ENCODE results near the gene TMEM178B.
"Not testable (repeated sequence)": the region's sequence is repeated elsewhere in the genome, so short reads cannot be mapped to it uniquely, and the experiment has no call there.

The TMEM178B gene

DNA sequence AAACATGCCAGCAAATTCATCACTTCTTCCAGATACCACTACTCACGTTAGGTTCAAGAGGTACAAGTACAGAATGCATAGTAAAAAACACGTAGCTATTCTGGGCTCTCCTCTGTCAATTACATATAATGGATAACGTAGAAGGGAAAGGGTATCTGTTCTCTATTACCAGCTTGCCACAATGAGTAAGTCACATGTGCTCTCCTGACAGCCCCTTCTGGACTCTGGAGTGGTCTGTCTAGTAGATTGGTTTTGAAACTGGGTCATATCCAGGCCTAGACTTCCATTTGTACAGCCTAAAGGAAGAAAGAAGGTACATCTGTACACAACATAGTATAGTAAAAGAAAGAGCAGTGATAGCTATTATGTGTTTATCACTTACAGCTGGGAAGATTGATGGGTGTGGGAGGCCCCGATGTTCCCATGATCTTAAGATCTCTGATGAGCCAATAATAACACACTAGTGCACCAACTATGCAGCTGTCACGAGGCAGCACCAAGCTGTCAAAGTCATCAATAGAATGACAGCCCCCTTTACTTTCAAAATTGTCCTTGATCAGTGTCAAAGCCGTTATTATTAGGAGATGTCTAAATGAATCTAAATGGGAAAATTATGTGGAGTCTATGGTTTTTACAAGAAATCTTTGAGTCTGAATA, 315.4 kb downstream of the TMEM178B start:
- no peak for DNase-seq (ENCODE audit: low read depth)

DNA sequence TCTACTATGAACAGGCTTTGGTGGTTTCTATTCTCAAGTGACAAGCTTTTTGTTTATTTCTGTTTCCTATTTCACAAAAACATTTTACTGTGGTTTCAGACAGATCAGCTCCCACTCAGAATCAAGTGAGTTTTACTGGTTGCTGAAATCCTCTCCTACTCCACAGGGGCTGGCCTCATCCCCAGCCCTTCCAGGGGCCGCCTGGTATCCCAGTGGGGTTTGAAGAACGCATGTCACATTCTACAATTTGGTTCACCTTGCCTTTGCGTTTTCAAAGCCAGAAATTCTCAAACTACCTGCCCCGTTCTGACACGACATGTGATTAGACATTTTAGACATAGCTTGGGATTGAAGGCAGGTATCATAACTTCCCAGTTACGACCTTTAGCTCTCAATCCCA, 316.5 kb downstream of the TMEM178B start:
- DNase-seq (ENCODE audit: low read depth) = no peak

DNA sequence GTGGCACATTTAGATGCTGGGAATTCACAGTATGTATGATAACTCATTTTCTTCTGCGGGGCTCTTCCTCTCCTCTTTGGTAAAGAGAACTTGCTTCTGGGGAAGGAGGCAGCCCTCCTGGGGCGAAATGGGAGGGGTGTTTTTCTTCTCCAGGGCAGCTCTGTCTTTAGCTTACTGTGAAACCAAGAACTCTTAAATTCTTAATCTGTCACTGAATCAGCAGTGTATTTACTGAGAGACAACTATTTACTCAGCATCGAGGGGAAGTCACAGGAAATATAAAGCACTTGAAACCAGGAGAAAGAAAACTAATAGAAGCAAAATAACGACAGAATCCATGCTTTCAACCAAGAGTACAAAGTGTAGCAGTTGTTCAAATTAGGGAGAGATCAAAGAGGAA, 319.2 kb downstream of the TMEM178B start:
- no peak for DNase-seq (ENCODE audit: low read depth)

GRCh38 chr7:141397236-141398163, 323.6 kb downstream of the TMEM178B start:
- no peak for DNase-seq (ENCODE audit: low read depth)

- no peak for DNase-seq (ENCODE audit: low read depth)
Measured at GRCh38 chr7:141400356-141400755, 326.5 kb downstream of the TMEM178B start.

DNA sequence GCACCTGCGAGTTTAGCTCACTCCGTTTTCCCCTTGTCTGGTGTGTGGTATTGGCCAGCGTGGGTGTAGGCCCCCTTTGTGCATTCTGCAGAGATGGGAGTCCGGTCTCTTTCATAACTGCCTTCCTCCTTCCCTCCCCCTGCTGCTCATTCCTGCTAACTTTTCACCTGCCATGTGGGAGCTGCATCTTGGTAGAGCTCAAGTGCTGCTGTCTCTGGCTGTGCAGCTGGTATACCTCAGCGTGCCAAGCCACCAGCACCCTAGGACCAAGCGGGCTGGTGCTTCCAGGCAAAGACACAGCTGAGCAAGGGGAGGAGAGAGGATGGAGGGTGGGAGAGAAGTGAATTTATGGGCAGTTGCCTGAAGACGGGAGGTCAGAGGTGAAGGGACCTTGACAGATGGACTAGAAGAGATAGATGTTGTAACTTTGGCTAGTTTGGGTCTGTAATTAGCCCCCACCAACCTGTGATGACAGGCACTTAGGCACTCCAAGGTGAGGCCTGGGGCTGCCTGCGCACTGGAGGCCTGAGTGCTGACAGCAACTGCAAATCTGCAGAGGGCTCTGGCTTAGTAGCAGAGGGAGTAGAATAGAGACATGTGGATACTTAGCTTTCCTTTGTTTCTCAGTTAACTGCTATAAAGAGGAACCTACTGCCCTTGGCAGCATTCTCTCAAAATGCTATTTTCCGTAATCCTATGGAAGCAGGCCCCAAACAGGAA, 328.6 kb downstream of the TMEM178B start:
- no peak for DNase-seq (ENCODE audit: low read depth)

DNA sequence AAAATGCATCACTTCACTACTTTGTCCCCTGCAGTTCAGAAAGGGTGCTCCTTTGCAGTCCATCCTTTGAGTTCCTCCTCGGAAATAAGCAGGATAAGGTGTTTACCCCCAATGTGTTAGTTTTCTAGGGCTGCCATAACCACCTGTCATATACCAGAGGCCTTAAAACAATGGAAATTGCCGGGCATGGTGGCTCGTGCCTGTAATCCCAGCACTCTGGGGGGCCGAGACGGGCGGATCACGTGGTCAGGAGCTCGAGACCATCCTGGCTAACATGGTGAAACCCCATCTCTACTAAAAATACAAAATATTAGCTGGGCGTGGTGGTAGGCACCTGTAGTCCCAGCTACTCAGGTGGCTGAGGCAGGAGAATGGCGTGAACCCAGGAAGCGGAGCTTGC, 330.0 kb downstream of the TMEM178B start:
- not testable (repeated sequence) for DNase-seq (ENCODE audit: low read depth)

GRCh38 chr7:141406347-141406746, 332.5 kb downstream of the TMEM178B start:
- no peak for DNase-seq (ENCODE audit: low read depth)

DNA sequence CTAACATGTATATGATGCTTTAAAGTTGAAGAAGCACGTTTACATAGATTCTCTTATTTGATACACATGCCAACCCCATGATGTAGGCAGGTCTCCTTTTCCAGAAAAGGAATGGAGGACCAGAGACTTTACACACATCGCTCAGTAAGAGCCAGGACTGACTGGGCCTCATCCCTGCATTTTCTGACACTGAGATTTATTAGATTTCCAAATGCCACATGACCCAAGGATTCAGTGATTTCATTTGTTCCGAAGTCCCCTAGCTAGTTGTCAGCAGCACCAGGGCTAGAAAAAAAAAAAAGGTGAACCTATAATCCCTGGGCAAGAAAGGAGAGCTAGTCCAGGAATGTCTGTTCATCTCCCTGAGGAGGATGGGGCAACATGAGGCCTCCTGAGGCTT, 334.0 kb downstream of the TMEM178B start:
- DNase-seq (ENCODE audit: low read depth) = no peak

GRCh38 chr7:141408440-141408839, 334.6 kb downstream of the TMEM178B start:
- no peak for DNase-seq (ENCODE audit: low read depth)

DNA sequence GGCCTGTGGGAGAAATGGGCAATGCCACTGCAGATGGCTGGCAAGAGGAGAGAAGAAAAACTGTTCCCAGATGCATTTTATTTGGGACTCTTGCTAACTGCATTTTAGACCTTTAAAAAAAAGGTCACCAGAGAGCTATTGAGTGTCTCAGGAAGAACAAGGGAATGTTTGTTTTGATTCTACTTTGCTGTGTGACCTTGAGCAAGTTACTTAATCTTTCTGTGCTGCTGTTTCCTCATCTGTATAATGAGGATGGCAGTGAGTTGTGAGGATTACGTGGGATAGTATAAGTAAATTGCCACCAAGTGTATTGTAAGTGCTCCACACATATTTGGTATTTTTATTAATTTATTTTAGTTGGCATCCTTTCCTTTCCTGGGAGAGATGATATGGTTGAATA, 335.4 kb downstream of the TMEM178B start:
- no peak for DNase-seq (ENCODE audit: low read depth)

- no peak for DNase-seq (ENCODE audit: low read depth)
Measured at GRCh38 chr7:141409801-141410329, 336.0 kb downstream of the TMEM178B start.

- DNase-seq (ENCODE audit: low read depth) = no peak
Measured at GRCh38 chr7:141410353-141411000, 336.6 kb downstream of the TMEM178B start.

- DNase-seq (ENCODE audit: low read depth) = no peak
Measured at GRCh38 chr7:141411133-141411532, 337.3 kb downstream of the TMEM178B start.

GRCh38 chr7:141415999-141416398, 342.1 kb downstream of the TMEM178B start:
- DNase-seq (ENCODE audit: low read depth) = no peak

- no peak for DNase-seq (ENCODE audit: low read depth)
Measured at GRCh38 chr7:141416650-141417270, 342.9 kb downstream of the TMEM178B start.

DNA sequence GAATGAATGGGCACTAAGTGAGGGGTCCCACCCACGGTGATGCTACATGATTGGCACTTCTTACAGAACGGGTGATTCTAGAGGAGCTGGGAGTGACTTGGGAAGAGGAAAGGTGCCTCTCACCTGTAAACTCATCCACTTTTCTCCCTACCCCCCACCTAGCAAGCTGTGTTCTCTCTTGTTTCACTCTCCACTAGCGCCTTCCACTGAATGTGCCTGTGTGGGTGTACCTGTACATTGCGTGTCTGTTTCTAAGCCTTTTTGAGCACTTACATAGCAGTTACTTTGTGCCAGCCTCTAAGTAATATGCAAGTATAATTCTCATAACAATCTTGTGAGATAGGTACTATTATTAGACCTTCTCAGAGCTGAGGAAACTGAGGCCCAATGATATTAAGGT, 343.6 kb downstream of the TMEM178B start:
- no peak for DNase-seq (ENCODE audit: low read depth)

DNA sequence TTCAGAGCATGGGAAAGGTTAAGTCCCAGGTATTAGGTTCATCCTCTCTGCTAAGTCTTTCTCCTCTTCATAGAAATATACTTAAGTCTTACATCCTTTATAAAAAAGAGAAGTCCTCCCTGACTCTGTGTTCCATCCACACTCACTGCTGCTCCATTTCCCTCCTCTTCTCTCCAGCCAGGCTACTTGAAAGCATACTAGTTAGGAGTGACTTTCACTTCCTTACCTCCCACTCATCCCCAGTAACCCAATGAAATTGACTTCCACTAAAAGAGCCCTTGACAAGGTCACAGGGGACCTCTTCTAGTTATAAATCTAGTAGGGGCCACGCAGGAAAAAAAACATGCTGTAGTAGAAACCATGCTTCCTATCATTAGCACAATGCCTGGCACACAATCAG, 344.2 kb downstream of the TMEM178B start:
- no peak for DNase-seq (ENCODE audit: low read depth)

DNA sequence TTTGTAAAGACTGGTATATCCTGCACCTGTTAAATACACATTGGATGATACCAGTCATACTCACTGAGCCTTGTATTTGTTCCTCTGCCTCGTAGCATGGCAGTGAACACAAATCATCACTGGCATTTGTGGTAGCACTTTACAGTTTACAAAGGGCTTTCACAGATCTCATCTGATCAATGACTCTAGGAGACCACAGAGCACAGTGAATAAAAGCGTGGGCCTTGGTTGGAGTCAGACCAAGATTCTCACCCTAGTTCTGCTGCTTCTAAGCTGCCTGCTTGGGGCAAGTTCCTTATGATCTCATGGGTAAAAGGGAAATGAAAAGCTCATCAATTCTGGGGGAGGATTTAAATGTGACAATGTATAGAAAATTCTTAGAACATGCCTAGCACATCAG, 347.4 kb downstream of the TMEM178B start:
- DNase-seq (ENCODE audit: low read depth) = no peak

- no peak for DNase-seq (ENCODE audit: low read depth)
Measured at GRCh38 chr7:141427134-141427533, 353.3 kb downstream of the TMEM178B start.

DNA sequence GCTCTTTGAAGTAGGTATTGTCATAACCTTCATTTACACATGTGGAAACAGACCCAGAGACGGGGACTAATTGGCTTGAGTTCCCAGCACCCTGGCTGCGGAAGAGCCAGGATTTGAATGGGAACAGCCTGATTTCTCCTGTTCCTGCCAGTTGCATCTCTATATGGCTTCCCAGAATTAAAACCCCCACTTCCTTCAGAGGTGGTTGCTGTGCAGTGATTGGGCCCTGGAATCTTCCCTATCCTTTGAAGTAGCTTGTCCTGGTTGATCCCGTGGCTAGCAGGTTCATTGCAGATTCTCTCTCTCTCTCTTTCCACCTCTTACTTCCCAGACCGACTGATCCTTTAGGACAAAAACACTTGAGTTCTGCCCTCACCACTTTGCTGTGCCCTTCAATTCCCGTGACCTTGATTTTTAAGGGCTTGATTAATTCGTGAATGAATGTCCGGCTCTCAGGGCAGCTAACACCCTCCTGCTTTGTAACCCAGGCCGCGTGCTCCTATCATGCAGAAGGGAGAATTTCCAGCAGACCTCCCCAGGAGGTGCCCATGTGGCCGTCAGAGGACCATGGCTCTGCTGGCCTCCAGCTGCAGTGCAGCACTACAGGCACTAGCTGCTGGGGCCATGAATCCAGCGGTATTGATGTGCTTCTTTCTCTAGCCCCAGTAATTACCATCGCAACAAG, 356.7 kb downstream of the TMEM178B start:
- DNase-seq (ENCODE audit: low read depth) = no peak

Data from stimulated activated CD8-positive, alpha-beta memory T cell treated with anti-CD3 and anti-CD28 coated beads, Interleukin-12 subunit alpha, Interleukin-12 subunit beta, amount 100 ng/mL, for 1 hour (primary cell).